Caco-2 (cell line): ENCODE measurements around the gene CDCP2. TPM values are rescaled to one million over a fixed set of nuclear protein-coding genes. Genes with fewer than 3 reads are reported as not detected.

Source experiments
- BruUV-seq: library from RNA; stranded (reverse); fragments of 400-500 nt; replicated peaks from 2 replicates; lab custom pipeline; 2021; lab: Mats Ljungman, UMichigan
- CTCF ChIA-PET: fragments of 300-600 bp; sonication (Branson Sonifier 250); formaldehyde crosslinking; loops from one replicate; lab custom pipeline; 2022; ENCODE audit warnings: antibody characterized with exemption; lab: Charles Lee
- POLR2A ChIA-PET: fragments of 300-600 bp; sonication (Branson Sonifier 250); formaldehyde crosslinking; loops from one replicate; lab custom pipeline; 2022; ENCODE audit warnings: antibody characterized with exemption; lab: Charles Lee
- DNase-seq, 2 experiments: peaks; one replicate each; pipeline versions ENCODE4 v3.0.0 to v3.0.0-alpha.2; 2020 to 2022
- H3K27me3 ChIP-seq: replicated peaks from 2 replicates; pipeline ENCODE4 v1.6.0; 2011; ENCODE audit warnings: low read length; ENCODE audit not compliant: control insufficient read depth, insufficient read depth
- H3K36me3 ChIP-seq: 2 replicates; pipeline ENCODE4 v1.5.1; 2011; ENCODE audit warnings: low read length; ENCODE audit not compliant: control insufficient read depth, insufficient read depth
- H3K4me1 ChIP-seq: fragments of 250-450 bp; sonication (Bioruptor Pico); 2 replicates; pipeline ENCODE4 v1.5.1; 2020; ENCODE audit warnings: mild to moderate bottlenecking
- H3K4me3 ChIP-seq: 2 replicates; pipeline ENCODE4 v1.5.1; 2011; ENCODE audit warnings: low read depth, mild to moderate bottlenecking, control low read depth, low read length
- H3K9me3 ChIP-seq: fragments of 250-450 bp; sonication (Bioruptor Pico); 2 replicates; pipeline ENCODE4 v1.5.1; 2020; ENCODE audit warnings: mild to moderate bottlenecking, moderate library complexity
- H3K27ac Mint-ChIP-seq: one replicate; pipeline ENCODE4 v1.8.0; 2022; ENCODE audit warnings: mixed read lengths; ENCODE audit not compliant: unreplicated experiment
- H3K27me3 Mint-ChIP-seq: one replicate; pipeline ENCODE4 v1.8.0; 2022; ENCODE audit warnings: mixed read lengths; ENCODE audit not compliant: insufficient read depth, unreplicated experiment
- H3K36me3 Mint-ChIP-seq: one replicate; pipeline ENCODE4 v1.8.0; 2022; ENCODE audit warnings: mild to moderate bottlenecking, mixed read lengths; ENCODE audit not compliant: insufficient read depth, unreplicated experiment
- H3K4me1 Mint-ChIP-seq: one replicate; pipeline ENCODE4 v1.8.0; 2022; ENCODE audit warnings: low read depth, mixed read lengths; ENCODE audit not compliant: unreplicated experiment
- H3K4me3 Mint-ChIP-seq: one replicate; pipeline ENCODE4 v1.8.0; 2022; ENCODE audit warnings: mild to moderate bottlenecking, moderate library complexity, mixed read lengths; ENCODE audit not compliant: unreplicated experiment
- H3K9me3 Mint-ChIP-seq: one replicate; pipeline ENCODE4 v1.8.0; 2022; ENCODE audit warnings: mixed read lengths; ENCODE audit not compliant: unreplicated experiment
- intact Hi-C: fragments of 100-400 bp; cut with micrococcal nuclease; formaldehyde crosslinking; loops from one replicate; pipeline ENCODE4 v1.10.0; 2022; ENCODE audit not compliant: unreplicated experiment
- total RNA-seq: library from RNA; stranded (reverse); gene quantifications from 2 replicates; pipeline ENCODE4 v1.2.3, GENCODE V29; 2022
- TF ChIP-seq, protein P1 (sequence below), 2 experiments: fragments of 200-600 bp in 1 of 2; IDR thresholded peaks; 1 replicate in 1 of 2; 2 replicates in 1 of 2; pipeline versions ENCODE4 v1.5.1 to v1.8.0; 2011 to 2022; ENCODE audit warnings: antibody characterized with exemption in 1 of 2, control low read depth in 1 of 2, inconsistent platforms in 1 of 2, low read depth in 1 of 2, low read length in 1 of 2, mild to moderate bottlenecking in 1 of 2, moderate library complexity in 1 of 2; ENCODE audit not compliant: insufficient read depth in 1 of 2, severe bottlenecking in 1 of 2, unreplicated experiment in 1 of 2

Gene CDCP2
- total RNA-seq, 1 experiment from 2014 or later, result not detected

DNA sequence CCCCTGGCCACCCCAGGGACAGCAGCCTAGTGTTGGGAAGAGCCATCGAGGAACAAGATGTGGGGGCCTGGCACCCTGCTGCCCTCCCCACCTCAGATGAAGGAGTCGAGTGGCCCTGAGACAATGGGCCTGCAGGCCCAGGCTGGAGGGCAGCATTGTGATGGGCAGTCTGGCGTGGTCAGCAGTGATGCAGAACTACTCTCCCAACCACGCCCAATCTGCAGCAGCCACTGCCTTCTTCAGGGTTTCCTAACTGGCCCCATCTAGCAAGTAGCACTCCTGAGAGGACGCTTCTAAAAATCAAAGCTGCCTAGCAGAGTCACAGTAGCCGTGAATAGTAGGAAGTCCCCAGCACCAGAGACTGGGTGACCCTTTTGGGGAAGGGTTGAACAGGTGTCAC, 18.5 kb downstream of the CDCP2 start:
- Mint-ChIP-seq H3K27me3 (peaks cover 3% of the 10 kb centered on the region), H3K36me3 (no peaks in the 10 kb centered on the region), H3K4me3 (no peak overlapping the region), H3K27ac (no peak overlapping the region), H3K9me3 (no peaks in the 10 kb centered on the region), H3K4me1 (peaks cover 14% of the 10 kb centered on the region)
- ChIA-PET CTCF (no interaction called here), POLR2A (no interaction called here)
- intact Hi-C loops, result no loop called here
- Histone ChIP-seq H3K4me3 (no peak overlapping the region), H3K36me3 (no peaks in the 10 kb centered on the region), H3K27me3 (no peaks in the 10 kb centered on the region), H3K4me1 (peaks cover 13% of the 10 kb centered on the region), H3K9me3 (no peaks in the 10 kb centered on the region)
- no TSS peak for BruUV-seq
- TF ChIP-seq, protein P1, sequence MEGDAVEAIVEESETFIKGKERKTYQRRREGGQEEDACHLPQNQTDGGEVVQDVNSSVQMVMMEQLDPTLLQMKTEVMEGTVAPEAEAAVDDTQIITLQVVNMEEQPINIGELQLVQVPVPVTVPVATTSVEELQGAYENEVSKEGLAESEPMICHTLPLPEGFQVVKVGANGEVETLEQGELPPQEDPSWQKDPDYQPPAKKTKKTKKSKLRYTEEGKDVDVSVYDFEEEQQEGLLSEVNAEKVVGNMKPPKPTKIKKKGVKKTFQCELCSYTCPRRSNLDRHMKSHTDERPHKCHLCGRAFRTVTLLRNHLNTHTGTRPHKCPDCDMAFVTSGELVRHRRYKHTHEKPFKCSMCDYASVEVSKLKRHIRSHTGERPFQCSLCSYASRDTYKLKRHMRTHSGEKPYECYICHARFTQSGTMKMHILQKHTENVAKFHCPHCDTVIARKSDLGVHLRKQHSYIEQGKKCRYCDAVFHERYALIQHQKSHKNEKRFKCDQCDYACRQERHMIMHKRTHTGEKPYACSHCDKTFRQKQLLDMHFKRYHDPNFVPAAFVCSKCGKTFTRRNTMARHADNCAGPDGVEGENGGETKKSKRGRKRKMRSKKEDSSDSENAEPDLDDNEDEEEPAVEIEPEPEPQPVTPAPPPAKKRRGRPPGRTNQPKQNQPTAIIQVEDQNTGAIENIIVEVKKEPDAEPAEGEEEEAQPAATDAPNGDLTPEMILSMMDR (IDR thresholded peaks at IDR 0.05; ENCODE audit: insufficient read depth in 1 of 2, low read depth in 1 of 2, low read length in 1 of 2, severe bottlenecking in 1 of 2, unreplicated experiment in 1 of 2), result no peak
- no peak for DNase-seq

DNA sequence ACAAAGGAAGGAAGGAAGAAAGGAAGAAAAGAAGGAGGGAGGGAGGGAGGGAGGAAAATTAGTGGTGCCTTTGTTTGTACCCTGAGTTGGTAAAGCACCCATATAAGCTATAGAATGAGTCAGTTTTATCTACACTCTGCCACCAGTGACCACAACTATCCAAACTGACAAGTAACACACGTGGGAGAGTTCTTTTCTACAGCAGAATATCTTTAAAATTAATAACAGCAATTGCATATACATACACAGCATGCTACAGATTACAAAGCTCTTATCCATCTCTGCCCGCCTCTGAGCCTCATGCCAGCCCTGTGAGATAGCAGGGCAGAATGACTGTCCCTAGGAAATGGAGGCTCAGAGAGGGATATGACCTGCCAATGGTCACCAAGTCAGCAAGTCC, 20.3 kb downstream of the CDCP2 start:
- no peak for DNase-seq
- no peaks in the 10 kb centered on the region for H3K9me3 Mint-ChIP-seq
- peaks cover 13% of the 10 kb centered on the region for H3K4me1 ChIP-seq
- H3K4me3 Mint-ChIP-seq, result no peak overlapping the region
- H3K27me3 Mint-ChIP-seq, result peaks cover 3% of the 10 kb centered on the region
- H3K9me3 ChIP-seq, result no peaks in the 10 kb centered on the region
- H3K4me1 Mint-ChIP-seq, result peaks cover 14% of the 10 kb centered on the region
- no peaks in the 10 kb centered on the region for H3K36me3 Mint-ChIP-seq
- H3K27ac Mint-ChIP-seq, result no peak overlapping the region
- TF ChIP-seq, protein P1 (IDR thresholded peaks at IDR 0.05; ENCODE audit: insufficient read depth in 1 of 2, low read depth in 1 of 2, low read length in 1 of 2, severe bottlenecking in 1 of 2, unreplicated experiment in 1 of 2), result no peak
- POLR2A ChIA-PET, result no interaction called here
- H3K27me3 ChIP-seq, result no peaks in the 10 kb centered on the region
- BruUV-seq, result no TSS peak
- H3K36me3 ChIP-seq, result no peaks in the 10 kb centered on the region
- intact Hi-C loops, result no loop called here
- CTCF ChIA-PET, result interaction anchor here (0.5 kb wide), 1 partner anchor 186 kb away, joined by 5 read pairs; the partner anchor contains the start of gene LRRC42
- no peak overlapping the region for H3K4me3 ChIP-seq

DNA sequence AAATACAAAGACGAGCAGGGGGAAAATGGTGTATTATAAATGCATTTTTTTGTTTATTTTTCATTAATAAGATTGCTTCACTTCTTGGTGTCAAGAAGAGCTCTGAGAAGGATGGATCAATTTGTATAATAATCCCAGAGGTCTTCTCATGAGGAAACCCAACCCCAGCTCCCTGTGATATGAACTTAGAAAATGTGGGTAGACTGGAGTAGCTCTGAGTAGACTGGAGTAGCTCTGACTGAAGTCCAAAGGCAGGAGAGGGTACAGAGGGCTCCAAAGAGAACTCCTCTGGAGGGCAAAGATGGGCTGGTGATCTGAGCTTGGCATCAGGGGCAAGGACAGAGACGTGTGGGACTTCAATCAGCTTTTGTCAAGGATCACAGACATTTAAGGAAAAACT, 21.4 kb downstream of the CDCP2 start:
- Histone ChIP-seq H3K4me1 (peaks cover 10% of the 10 kb centered on the region), H3K36me3 (no peaks in the 10 kb centered on the region), H3K27me3 (no peaks in the 10 kb centered on the region), H3K9me3 (no peaks in the 10 kb centered on the region), H3K4me3 (no peak overlapping the region)
- Mint-ChIP-seq H3K9me3 (no peaks in the 10 kb centered on the region), H3K4me3 (no peak overlapping the region), H3K4me1 (peaks cover 7% of the 10 kb centered on the region), H3K27ac (no peak overlapping the region), H3K36me3 (no peaks in the 10 kb centered on the region), H3K27me3 (peaks cover 3% of the 10 kb centered on the region)
- BruUV-seq, result no TSS peak
- no peak for DNase-seq
- intact Hi-C loops, result no loop called here
- TF ChIP-seq, protein P1 (IDR thresholded peaks at IDR 0.05; ENCODE audit: insufficient read depth in 1 of 2, low read depth in 1 of 2, low read length in 1 of 2, severe bottlenecking in 1 of 2, unreplicated experiment in 1 of 2), result no peak
- POLR2A ChIA-PET, result no interaction called here
- CTCF ChIA-PET, result no interaction called here
